GM19035 (cell line): ENCODE data around the gene SRP54.
"Not testable (repeated sequence)": the region's sequence is repeated elsewhere in the genome, so short reads cannot be mapped to it uniquely, and the experiment has no call there.

ENCODE experiments used
- ATAC-seq: cut with Tn5 transposase; IDR thresholded peaks from one replicate; pipeline ENCODE4 v1.9.1; 2021; ENCODE audit not compliant: unreplicated experiment

The SRP54 gene

GRCh38 chr14:35046048-35046750, 63.4 kb downstream of the SRP54 start, which contains the start of gene FAM177A1:
Gene FAM177A1 (plus strand): TSS chr14:35046272. CDS start chr14:35046464, 192 bp downstream.
- peak; percentile 93 for ATAC-seq

GRCh38 chr14:35046751-35047536, 64.2 kb downstream of the SRP54 start:
- peak; percentile 36 for ATAC-seq

GRCh38 chr14:35047976-35048513, 65.3 kb downstream of the SRP54 start:
- ATAC-seq, result no peak

- no peak for ATAC-seq
Observed at GRCh38 chr14:35050652-35051051, 67.9 kb downstream of the SRP54 start.

- no peak for ATAC-seq
Observed at GRCh38 chr14:35051796-35052195, 69.0 kb downstream of the SRP54 start.

GRCh38 chr14:35052637-35053036, 69.8 kb downstream of the SRP54 start:
- ATAC-seq, result no peak

GRCh38 chr14:35061113-35061791, 78.5 kb downstream of the SRP54 start:
- ATAC-seq, result not testable (repeated sequence)

- not testable (repeated sequence) for ATAC-seq
Observed at GRCh38 chr14:35065731-35066130, 82.9 kb downstream of the SRP54 start.

- no peak for ATAC-seq
Observed at GRCh38 chr14:35068238-35069012, 85.6 kb downstream of the SRP54 start.

GRCh38 chr14:35072226-35072625, 89.4 kb downstream of the SRP54 start:
- ATAC-seq, result no peak

- ATAC-seq, result no peak
Observed at GRCh38 chr14:35073486-35073885, 90.7 kb downstream of the SRP54 start.

- ATAC-seq, result no peak
Observed at GRCh38 chr14:35078082-35078481, 95.3 kb downstream of the SRP54 start.
